K562 (cell line): Measurements from ENCODE around the gene PSMB11. TPM values are rescaled to one million over a fixed set of nuclear protein-coding genes. Genes with fewer than 3 reads are reported as not detected.

ENCODE experiments used
- ATAC-seq: fragments of 200-7000 bp; cut with Tn5 transposase; 3 replicates; pipeline ENCODE4 v1.9.1; 2020; ENCODE audit warnings: moderate library complexity
- BruUV-seq: library from RNA; stranded (reverse); fragments of 400-500 nt; replicated peaks from 2 replicates; lab custom pipeline; 2021; lab: Mats Ljungman, UMichigan
- CTCF ChIA-PET: fragments of 300-600 bp; formaldehyde crosslinking; extraction: SDS; loops from one replicate; lab custom pipeline; 2021; ENCODE audit warnings: low intra/inter-chr PET ratio; lab: Yijun Ruan, JAX
- POLR2A ChIA-PET: fragments of 300-600, 350-650 bp; sonication (Branson Sonifier 250); formaldehyde crosslinking; extraction: SDS; loops from one replicate; lab custom pipeline; 2021; ENCODE audit warnings: antibody characterized with exemption, inconsistent platforms; lab: Yijun Ruan, JAX
- DNase-seq, 4 experiments: peaks; one replicate each; pipeline versions ENCODE4 v3.0.0 to v3.0.0-alpha.2; 2011 to 2018; ENCODE audit warnings: low spot score in 3 of 4, mixed read lengths in 3 of 4; ENCODE audit errors: extremely low read depth in 1 of 4
- FAIRE-seq: peaks from 2 replicates; lab custom pipeline; 2011; peaks lifted over from hg19 to GRCh38; lab: Jason Lieb, UNC
- H2AFZ ChIP-seq: 2 replicates; pipeline ENCODE4 v1.6.0; 2011; ENCODE audit warnings: low read depth, low read length, control low read depth, inconsistent platforms
- H3K27ac ChIP-seq: fragments of 200-600 bp; 3 replicates; pipeline ENCODE4 v1.8.0; 2011; ENCODE audit warnings: low read depth, mild to moderate bottlenecking, control low read depth, inconsistent platforms, low read length, moderate library complexity, mixed read lengths; ENCODE audit errors: extremely low read depth
- H3K27me3 ChIP-seq, 2 experiments: fragments of 300-600 bp in 1 of 2; 2 replicates in 1 of 2; 3 replicates in 1 of 2; pipeline versions ENCODE4 v1.6.0 to v1.8.0; 2011; ENCODE audit warnings: inconsistent platforms in 2 of 2, low read length in 2 of 2, mild to moderate bottlenecking in 1 of 2, mixed read lengths in 1 of 2, moderate library complexity in 1 of 2; ENCODE audit not compliant: control insufficient read depth in 2 of 2, insufficient read depth in 2 of 2
- H3K36me3 ChIP-seq: fragments of 300-600 bp; 3 replicates; pipeline ENCODE4 v1.8.0; 2011; ENCODE audit warnings: mild to moderate bottlenecking, low read length, inconsistent platforms; ENCODE audit not compliant: control insufficient read depth, insufficient read depth
- H3K4me1 ChIP-seq, 2 experiments: fragments of 200-600 bp in 1 of 2; replicated peaks in 1 of 2; 2 replicates in 1 of 2; 3 replicates in 1 of 2; pipeline versions ENCODE4 v1.5.1 to v1.8.0; 2011; ENCODE audit warnings: inconsistent platforms in 2 of 2, low read length in 2 of 2, mild to moderate bottlenecking in 1 of 2, mixed read lengths in 1 of 2, moderate library complexity in 1 of 2; ENCODE audit not compliant: control insufficient read depth in 2 of 2, insufficient read depth in 2 of 2
- H3K4me2 ChIP-seq: 2 replicates; pipeline ENCODE4 v1.6.1; 2011; ENCODE audit warnings: low read length, control low read depth, inconsistent platforms, mixed read lengths; ENCODE audit not compliant: insufficient read depth
- H3K4me3 ChIP-seq: fragments of 200-600 bp; sonication (generic), shearing (Covaris generic); 2 replicates; pipeline ENCODE4 v1.5.1; 2016; ENCODE audit warnings: control low read depth, inconsistent platforms
- H3K79me2 ChIP-seq: fragments of 200-600 bp; 3 replicates; pipeline ENCODE4 v1.8.0; 2011; ENCODE audit warnings: low read length, inconsistent platforms; ENCODE audit not compliant: control insufficient read depth, insufficient read depth
- H3K9ac ChIP-seq, 2 experiments: 2 replicates each; pipeline versions ENCODE4 v1.6.0 to v1.6.1; 2011; ENCODE audit warnings: low read depth in 2 of 2, low read length in 2 of 2, control low read depth in 1 of 2, inconsistent platforms in 1 of 2, mild to moderate bottlenecking in 1 of 2, mixed read lengths in 1 of 2; ENCODE audit not compliant: insufficient read depth in 1 of 2
- H3K9me1 ChIP-seq: one replicate; pipeline ENCODE4 v1.6.0; 2011; ENCODE audit warnings: inconsistent platforms, mild to moderate bottlenecking, low read length, moderate library complexity; ENCODE audit not compliant: control insufficient read depth, insufficient read depth
- H3K9me3 ChIP-seq: replicated peaks from 2 replicates; pipeline ENCODE4 v1.5.1; 2011; ENCODE audit warnings: low read depth, low read length, inconsistent platforms; ENCODE audit not compliant: control insufficient read depth, insufficient read depth
- H4K20me1 ChIP-seq: replicated peaks from 2 replicates; pipeline ENCODE4 v1.6.1; 2011; ENCODE audit warnings: low read length, inconsistent platforms, mixed read lengths; ENCODE audit not compliant: control insufficient read depth, insufficient read depth
- ASH1L ChIP-seq: fragments of 450-650 bp; IDR thresholded peaks from 2 replicates; pipeline ENCODE4 v1.6.1; 2018; ENCODE audit warnings: borderline replicate concordance, mild to moderate bottlenecking, low read depth; ENCODE audit not compliant: partially characterized antibody
- MLX ChIP-seq, 2 experiments: fragments of 450-650 bp in 1 of 2; sonication (generic) in 1 of 2; formaldehyde crosslinking; conservative IDR thresholded peaks; 2 replicates each; pipeline versions ENCODE4 v1.4.0 to v1.8.1; 2020 to 2022; ENCODE audit warnings: mild to moderate bottlenecking in 1 of 2, missing genetic modification reagents in 1 of 2
- ZBTB11 ChIP-seq, 3 experiments: fragments of 200-800 bp in 1 of 3; fragments of 250-450 bp in 1 of 3; fragments of 450-650 bp in 1 of 3; sonication (Bioruptor Pico) in 1 of 3; sonication (Bioruptor generic) in 1 of 3; formaldehyde crosslinking in 1 of 3; IDR thresholded peaks; 2 replicates each; pipeline versions ENCODE4 v1.6.1 to v1.8.0; 2016 to 2022; ENCODE audit warnings: mild to moderate bottlenecking in 2 of 3, missing genetic modification characterization in 2 of 3, missing compliant biosample characterization in 1 of 3, moderate library complexity in 1 of 3
- WGBS: fragments of 100-300 bp; shearing (Covaris generic); methylation state at CpG from one replicate; pipeline ENCODE4 v1.1.6; 2016; ENCODE audit warnings: low coverage, mixed read lengths; ENCODE audit not compliant: insufficient coverage; ENCODE audit errors: missing lambda C conversion rate; 5-methylcytosine and 5-hydroxymethylcytosine counted together
- in situ Hi-C: fragments of 300-500 bp; cut with MboI; formaldehyde crosslinking; loops from 4 replicates; pipeline ENCODE4 v1.15.0; 2018; ENCODE audit warnings: inconsistent platforms, mixed read lengths
- intact Hi-C: fragments of 100-400 bp; cut with micrococcal nuclease; formaldehyde crosslinking; loops from 2 replicates; pipeline ENCODE4 v1.14.2; 2022
- polyA plus RNA-seq, 8 experiments: library from polyadenylated mRNA; depleted of rRNA in 4 of 8; stranded (reverse) in 5 of 8; unstranded in 3 of 8; fragments of >200 nt; fragmentation: Nextera tagmentation in 2 of 8; fragmentation: Illumina TruSeq in 1 of 8; extraction: Ambion mirVana in 2 of 8; extraction: Trizol in 1 of 8; gene quantifications; 2 replicates each; pipeline versions ENCODE4 v1.2.1 to v1.2.3, GENCODE V29; 2011 to 2014; ENCODE audit warnings: inconsistent platforms in 1 of 8, missing spikeins in 1 of 8
- total RNA-seq, 7 experiments: library from RNA; depleted of rRNA in 6 of 7; stranded (reverse); fragments of >200 nt in 6 of 7; fragmentation: Illumina TruSeq in 2 of 7; extraction: Trizol in 2 of 7; gene quantifications; 2 replicates each; pipeline versions ENCODE4 v1.2.1 to v1.2.3, GENCODE V29; 2011 to 2021; ENCODE audit warnings: low replicate concordance in 1 of 7

PSMB11 gene
- total and polyA plus RNA-seq, 9 of the 15 experiments (the other 6 are each of a cell fraction or from before 2014, with no cell fraction given), result not detected

- TF ChIP-seq ZBTB11 (CRISPR knock-in tag; IDR thresholded peaks at IDR 0.05), result no peak
- TF ChIP-seq MLX (CRISPR knock-in tag; conservative IDR thresholded peaks at IDR 0.05), result no peak
Observed at GRCh38 chr14:23063601-23064000, 21.6 kb downstream of the PSMB11 start (continued).

GRCh38 chr14:23066368-23066767, 24.4 kb downstream of the PSMB11 start:
- Histone ChIP-seq H3K4me3 (no peak overlapping the region), H3K79me2 (peaks cover 59% of the 10 kb centered on the region), H3K4me1 (peaks cover 5 to 10% of the 10 kb centered on the region in 2 experiments; a peak in 4 of 5 replicates), H3K9me1 (peaks cover 5% of the 10 kb centered on the region), H3K9ac (no peak overlapping the region), H3K36me3 (peaks cover 82% of the 10 kb centered on the region), H3K9me3 (no peaks in the 10 kb centered on the region), H2AFZ (no peak overlapping the region)
- in situ Hi-C loops, result loop anchor here (5.0 kb wide), 1 partner anchor 41 kb away; no protein-coding TSS in a partner anchor
- POLR2A ChIA-PET, result interaction anchor here (1.0 kb wide), 1 partner anchor 9 kb away, joined by 3 read pairs; no protein-coding TSS in a partner anchor
- BruUV-seq, result no TSS peak
- no peak for DNase-seq
- 92% methylated on average over 3 of the region's 3 CpGs for WGBS
- no peak for TF ChIP-seq ASH1L
- TF ChIP-seq, all 486 proteins: peak for 0
- no peak for FAIRE-seq
- H3K27me3 ChIP-seq, result no peaks in the 10 kb centered on the region
- H3K27ac ChIP-seq, result no peak overlapping the region
- peaks cover 14% of the 10 kb centered on the region; the same call in 1 of the 2 replicates for H4K20me1 ChIP-seq
- CTCF ChIA-PET, result interaction anchor here (1.9 kb wide), 1 partner anchor 43 kb away, joined by 6 read pairs; no protein-coding TSS in a partner anchor
- intact Hi-C loops, result no loop called here
- ATAC-seq, result no peak
- no peak overlapping the region for H3K4me2 ChIP-seq
